ENCODE results near the gene EOMES. TPM values are rescaled to one million over a fixed set of nuclear protein-coding genes. Genes with fewer than 3 reads are reported as not detected.

Gene EOMES
- total and polyA plus RNA-seq, 2 of the 8 experiments (the other 6 are each of a cell fraction or from before 2014, with no cell fraction given) = 0.09 to 0.47 TPM

GRCh38 chr3:27666272-27666671 lies 55.9 kb downstream of the EOMES start (continued):
- TF ChIP-seq CHD7 (IDR thresholded peaks at IDR 0.05; ENCODE audit: insufficient replicate concordance, low read length) (no peak), ZNF274 (IDR thresholded peaks at IDR 0.05; ENCODE audit: borderline replicate concordance, extremely low read depth, low read length) (no peak), JUND (IDR thresholded peaks at IDR 0.05; ENCODE audit: low read length) (no peak), HDAC2 (IDR thresholded peaks at IDR 0.05; ENCODE audit: borderline replicate concordance in 1 of 2, low read depth in 2 of 2, low read length in 2 of 2) (no peak), SIN3A (conservative IDR thresholded peaks at IDR 0.05 in 1 of 2, IDR thresholded peaks at IDR 0.05 in 1 of 2; ENCODE audit: low read depth in 1 of 2, low read length in 2 of 2) (no peak), KDM1A (IDR thresholded peaks at IDR 0.05; ENCODE audit: borderline replicate concordance, low read length) (no peak), EP300 (IDR thresholded peaks at IDR 0.05; ENCODE audit: borderline replicate concordance in 1 of 2, low read depth in 2 of 2, low read length in 2 of 2) (no peak; a peak in 1 of 3 replicates), CREB1 (IDR thresholded peaks at IDR 0.05) (no peak), POLR2AphosphoS5 (IDR thresholded peaks at IDR 0.05; ENCODE audit: low read depth, low read length) (peak; percentile 12; the same call in 1 of the 2 replicates), TCF12 (IDR thresholded peaks at IDR 0.05; ENCODE audit: low read depth, low read length) (0 out of 2 replicates have a peak, but pooled peaks have one; percentile 31), KDM5A (IDR thresholded peaks at IDR 0.05; ENCODE audit: low read length) (no peak)

All from H1 (cell line).